Peyer's patch (tissue), 4 donors: ENCODE measurements around the gene TACC2.

Experiments used
- POLR2A ChIP-seq, 2 donors: fragments of 450-650 bp; IDR thresholded peaks; one replicate each; pipeline ENCODE4 v1.5.1; 2017; ENCODE audit warnings: antibody characterized with exemption in 2 of 2, mild to moderate bottlenecking in 2 of 2, moderate library complexity in 2 of 2
- TF ChIP-seq, protein P1 (sequence below), 6 experiments: fragments of 450-650 bp in 4 of 6; fragments of 200-600 bp in 2 of 6; sonication (generic) in 1 of 6; IDR thresholded peaks; one replicate each; pipeline ENCODE4 v1.5.1; 2017 to 2019; ENCODE audit warnings: antibody characterized with exemption in 6 of 6, mild to moderate bottlenecking in 3 of 6, moderate library complexity in 1 of 6

DNA sequence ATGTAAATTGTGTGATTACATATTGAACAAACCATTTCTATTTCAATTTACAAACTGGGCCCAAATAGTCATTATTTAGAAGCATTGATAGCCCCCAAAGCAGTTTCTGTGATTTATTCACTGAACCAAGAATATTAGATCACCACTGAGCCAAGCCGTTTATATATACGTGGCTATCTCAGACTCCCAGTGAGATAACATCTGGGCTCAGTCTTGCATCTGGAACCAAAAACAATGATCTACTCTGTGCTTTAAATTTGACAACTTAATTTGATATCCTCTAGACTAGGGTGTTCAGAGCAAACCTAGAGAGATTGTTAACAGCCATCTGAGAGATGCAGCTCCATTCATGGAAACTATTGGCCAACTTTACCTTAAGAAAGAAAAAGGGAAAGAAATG, 240.7 kb downstream of the TACC2 start:
- TF ChIP-seq POLR2A (IDR thresholded peaks at IDR 0.05): no peak
- TF ChIP-seq, protein P1, sequence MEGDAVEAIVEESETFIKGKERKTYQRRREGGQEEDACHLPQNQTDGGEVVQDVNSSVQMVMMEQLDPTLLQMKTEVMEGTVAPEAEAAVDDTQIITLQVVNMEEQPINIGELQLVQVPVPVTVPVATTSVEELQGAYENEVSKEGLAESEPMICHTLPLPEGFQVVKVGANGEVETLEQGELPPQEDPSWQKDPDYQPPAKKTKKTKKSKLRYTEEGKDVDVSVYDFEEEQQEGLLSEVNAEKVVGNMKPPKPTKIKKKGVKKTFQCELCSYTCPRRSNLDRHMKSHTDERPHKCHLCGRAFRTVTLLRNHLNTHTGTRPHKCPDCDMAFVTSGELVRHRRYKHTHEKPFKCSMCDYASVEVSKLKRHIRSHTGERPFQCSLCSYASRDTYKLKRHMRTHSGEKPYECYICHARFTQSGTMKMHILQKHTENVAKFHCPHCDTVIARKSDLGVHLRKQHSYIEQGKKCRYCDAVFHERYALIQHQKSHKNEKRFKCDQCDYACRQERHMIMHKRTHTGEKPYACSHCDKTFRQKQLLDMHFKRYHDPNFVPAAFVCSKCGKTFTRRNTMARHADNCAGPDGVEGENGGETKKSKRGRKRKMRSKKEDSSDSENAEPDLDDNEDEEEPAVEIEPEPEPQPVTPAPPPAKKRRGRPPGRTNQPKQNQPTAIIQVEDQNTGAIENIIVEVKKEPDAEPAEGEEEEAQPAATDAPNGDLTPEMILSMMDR (IDR thresholded peaks at IDR 0.05): no peak
